Cardiac fibroblast (primary cell): ENCODE data around the gene CFAP44.
A peak's percentile ranks its signal among the peaks of the same experiment; 100 is the strongest.

ENCODE experiments used
- DNase-seq, 2 donors: peaks; one replicate each; pipeline versions ENCODE4 v3.0.0 to v3.0.0-alpha.2; 2010; ENCODE audit warnings: low read depth in 2 of 2
- H3K4me3 ChIP-seq, 2 donors: replicated peaks in 1 of 2; 1 replicate in 1 of 2; 2 replicates in 1 of 2; pipeline ENCODE4 v1.5.1; 2011; ENCODE audit warnings: low read depth in 2 of 2, low read length in 2 of 2, mild to moderate bottlenecking in 2 of 2, moderate library complexity in 1 of 2
- CTCF ChIP-seq: IDR thresholded peaks from one replicate; pipeline ENCODE4 v1.5.1; 2011; ENCODE audit warnings: low read depth, mild to moderate bottlenecking, low read length, inconsistent platforms

Gene CFAP44

DNA sequence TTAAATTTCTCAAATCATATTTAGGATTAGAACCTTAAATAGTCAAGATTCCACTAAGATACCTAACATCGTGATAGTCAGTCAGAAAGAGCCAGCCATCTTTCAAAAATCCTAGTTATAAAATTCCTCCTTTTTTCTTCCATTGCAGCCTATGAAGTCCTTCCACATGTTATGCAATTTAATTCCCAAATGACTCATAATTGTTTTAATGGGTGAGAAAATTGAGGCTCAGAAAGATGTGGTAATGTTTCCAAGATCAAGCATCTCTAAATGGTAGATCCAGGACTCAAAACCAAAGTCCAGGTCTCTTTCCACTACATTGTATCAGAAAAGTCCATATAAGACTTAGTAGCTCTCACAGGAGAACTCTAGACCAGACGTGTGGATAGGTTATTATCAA is 9.5 kb downstream of the CFAP44 start:
- TF ChIP-seq CTCF, result no peak
- peak; percentile 4 to 12 for DNase-seq
- H3K4me3 ChIP-seq, result no peak overlapping the region

GRCh38 chr3:113428581-113428980 is 12.7 kb downstream of the CFAP44 start:
- H3K4me3 ChIP-seq, result no peak overlapping the region
- TF ChIP-seq CTCF, result no peak
- DNase-seq, result peak in 1 of 2 donors; percentile 10

GRCh38 chr3:113423699-113424098 is 17.6 kb downstream of the CFAP44 start:
- TF ChIP-seq CTCF, result no peak

GRCh38 chr3:113421082-113421481 is 20.2 kb downstream of the CFAP44 start:
- DNase-seq, result no peak
- TF ChIP-seq CTCF, result no peak
- no peak overlapping the region for H3K4me3 ChIP-seq

More at GRCh38 chr3:113423699-113424098, 17.6 kb downstream of the CFAP44 start:
- H3K4me3 ChIP-seq, result no peak overlapping the region
- no peak for DNase-seq

- no peak overlapping the region for H3K4me3 ChIP-seq
- TF ChIP-seq CTCF, result no peak
- DNase-seq, result peak in 1 of 2 donors; percentile 49
These were observed 31.6 kb downstream of the CFAP44 start for GRCh38 chr3:113409676-113410075.

DNA sequence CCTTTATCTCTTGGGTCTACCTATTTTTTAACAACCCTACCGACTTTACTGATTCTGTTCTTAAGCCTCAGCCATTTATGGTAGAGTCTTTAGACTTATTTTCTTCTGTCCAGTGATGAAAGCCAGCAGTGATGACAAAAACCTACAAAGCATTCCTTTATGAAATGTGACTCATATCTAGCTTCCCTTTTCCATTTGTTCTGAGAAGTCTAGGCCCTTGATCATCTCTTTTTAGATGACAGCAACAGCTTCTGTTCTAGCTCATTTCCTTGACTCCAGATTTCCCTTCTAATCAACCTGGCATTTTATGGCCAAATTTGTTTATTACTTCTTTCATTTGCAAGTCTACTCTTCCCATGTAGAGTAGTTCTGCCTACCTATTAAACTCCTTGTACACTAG is 36.1 kb downstream of the CFAP44 start:
- no peak overlapping the region for H3K4me3 ChIP-seq
- peak; percentile 50 to 71 for DNase-seq
- no peak for TF ChIP-seq CTCF

GRCh38 chr3:113404637-113405036 is 36.7 kb downstream of the CFAP44 start:
- DNase-seq, result peak in 1 of 2 donors; percentile 1
- no peak for TF ChIP-seq CTCF
- no peak overlapping the region for H3K4me3 ChIP-seq
